Glutamatergic neuron (in vitro differentiated cells): ENCODE measurements around the gene TLE1. TPM values are rescaled to one million over a fixed set of nuclear protein-coding genes. Genes with fewer than 3 reads are reported as not detected.
A peak's percentile ranks its signal among the peaks of the same experiment; 100 is the strongest.

Experiments used
- DNase-seq: peaks from one replicate; pipeline ENCODE4 v3.0.0; 2022
- H3K27ac Mint-ChIP-seq: one replicate; pipeline ENCODE4 v1.8.0; 2020; ENCODE audit warnings: mild to moderate bottlenecking, mixed read lengths, inconsistent platforms; ENCODE audit not compliant: unreplicated experiment
- H3K27me3 Mint-ChIP-seq: one replicate; pipeline ENCODE4 v1.8.0; 2020; ENCODE audit warnings: mild to moderate bottlenecking, moderate library complexity, mixed read lengths, inconsistent platforms; ENCODE audit not compliant: unreplicated experiment
- H3K36me3 Mint-ChIP-seq: one replicate; pipeline ENCODE4 v1.8.0; 2020; ENCODE audit warnings: mild to moderate bottlenecking, mixed read lengths, inconsistent platforms; ENCODE audit not compliant: unreplicated experiment
- H3K4me1 Mint-ChIP-seq: one replicate; pipeline ENCODE4 v1.8.0; 2020; ENCODE audit warnings: mild to moderate bottlenecking, low read depth, mixed read lengths, inconsistent platforms; ENCODE audit not compliant: unreplicated experiment
- H3K4me3 Mint-ChIP-seq: one replicate; pipeline ENCODE4 v1.8.0; 2020; ENCODE audit warnings: mild to moderate bottlenecking, mixed read lengths, inconsistent platforms; ENCODE audit not compliant: unreplicated experiment
- H3K9me3 Mint-ChIP-seq: one replicate; pipeline ENCODE4 v1.8.0; 2020; ENCODE audit warnings: mild to moderate bottlenecking, moderate library complexity, mixed read lengths, inconsistent platforms; ENCODE audit not compliant: unreplicated experiment
- CTCF ChIP-seq: fragments of 200-600 bp; sonication (generic); IDR thresholded peaks from one replicate; pipeline ENCODE4 v1.5.0; 2021; ENCODE audit not compliant: partially characterized antibody, unreplicated experiment
- total RNA-seq: library from RNA; stranded (reverse); fragmentation: NEBNext Ultra II Directional; extraction: Animal tissue kit (Norgen Biotek cat#: 25700); gene quantifications from one replicate; pipeline ENCODE4 v1.2.1, GENCODE V29; 2021; ENCODE audit not compliant: unreplicated experiment

TLE1 gene
- total RNA-seq, 1 donor from 2014 or later = 345 TPM

DNA sequence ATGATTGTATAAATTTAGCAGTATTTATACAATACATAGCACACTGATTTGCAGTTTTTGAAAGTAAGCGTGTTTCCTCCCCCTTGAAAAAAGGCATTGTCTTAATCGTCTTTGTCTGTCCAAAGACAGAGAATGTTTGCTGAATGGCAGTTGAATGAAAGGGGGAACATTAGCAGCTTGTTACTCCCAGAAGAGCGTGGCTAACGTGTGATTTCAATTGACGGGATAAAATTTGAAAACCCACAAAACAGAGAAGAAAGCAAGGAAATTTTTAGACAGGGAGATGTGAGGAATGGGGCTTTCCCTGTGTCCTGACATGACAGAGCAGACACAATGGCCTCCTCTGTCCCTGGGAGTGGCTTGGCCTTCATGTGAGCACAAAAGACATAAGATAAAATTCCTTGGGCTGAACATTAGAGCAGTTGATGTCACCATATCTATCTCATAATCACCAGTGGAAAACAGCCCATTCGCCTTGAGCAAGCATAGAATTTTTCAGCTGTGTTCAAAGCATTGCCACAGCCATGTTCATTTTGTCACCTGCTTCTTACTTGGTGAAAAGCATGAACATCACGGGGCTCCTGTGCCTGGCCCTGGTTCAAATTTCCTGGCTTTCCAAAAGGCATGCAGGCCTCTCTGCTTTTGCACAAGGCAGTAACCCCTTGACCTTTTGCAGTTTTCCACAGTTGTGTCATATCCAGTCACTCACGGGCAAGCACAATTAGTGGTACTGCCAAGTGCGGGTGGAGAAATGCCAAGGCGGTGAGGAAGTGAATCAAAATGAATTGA lies 126.9 kb downstream of the TLE1 start:
- no peak for TF ChIP-seq CTCF
- Mint-ChIP-seq H3K9me3 (peaks cover 11% of the 10 kb centered on the region), H3K36me3 (no peaks in the 10 kb centered on the region), H3K4me1 (peaks cover 45% of the 10 kb centered on the region), H3K4me3 (no peak overlapping the region), H3K27me3 (peaks cover 9% of the 10 kb centered on the region), H3K27ac (no peak overlapping the region)
- DNase-seq = no peak

- Mint-ChIP-seq H3K9me3 (peaks cover 4% of the 10 kb centered on the region), H3K27me3 (peaks cover 6% of the 10 kb centered on the region), H3K4me3 (no peak overlapping the region), H3K4me1 (peaks cover 42% of the 10 kb centered on the region), H3K36me3 (no peaks in the 10 kb centered on the region), H3K27ac (peak overlapping the region; percentile 36)
- TF ChIP-seq CTCF = no peak
- DNase-seq = no peak
Observed at GRCh38 chr9:81560851-81561732, 128.3 kb downstream of the TLE1 start.

GRCh38 chr9:81559709-81560108 lies 129.6 kb downstream of the TLE1 start:
- TF ChIP-seq CTCF = no peak
- H3K4me1 Mint-ChIP-seq = peaks cover 38% of the 10 kb centered on the region
- no peak overlapping the region for H3K4me3 Mint-ChIP-seq
- H3K27me3 Mint-ChIP-seq = peaks cover 8% of the 10 kb centered on the region
- no peak overlapping the region for H3K27ac Mint-ChIP-seq
- DNase-seq = no peak
- H3K9me3 Mint-ChIP-seq = peaks cover 4% of the 10 kb centered on the region
- H3K36me3 Mint-ChIP-seq = no peaks in the 10 kb centered on the region

DNA sequence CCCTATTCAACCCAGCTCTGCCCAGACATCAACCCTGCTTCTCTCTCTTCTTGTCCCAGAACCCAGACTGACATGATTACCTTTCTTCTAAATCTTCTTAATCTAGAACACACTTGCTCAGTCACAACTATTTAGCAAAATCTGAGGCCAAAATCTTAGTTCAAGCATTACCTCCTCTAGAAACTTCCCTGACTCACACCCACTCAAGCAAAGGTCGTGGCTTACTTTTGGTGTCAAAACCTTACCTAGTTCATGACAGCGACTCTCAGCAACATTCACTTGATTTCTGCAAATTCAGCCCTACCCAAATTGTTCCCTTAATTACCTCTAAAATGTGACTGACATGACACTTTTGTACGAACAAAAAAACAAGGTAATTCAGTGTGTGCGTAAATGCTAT lies 130.2 kb downstream of the TLE1 start:
- Mint-ChIP-seq H3K36me3 (no peaks in the 10 kb centered on the region), H3K4me1 (peaks cover 38% of the 10 kb centered on the region)

More for the DNA sequence above, 130.2 kb downstream of the TLE1 start:
- H3K4me3 Mint-ChIP-seq = no peak overlapping the region
- TF ChIP-seq CTCF = no peak
- no peak for DNase-seq
- H3K27ac Mint-ChIP-seq = no peak overlapping the region
- peaks cover 8% of the 10 kb centered on the region for H3K27me3 Mint-ChIP-seq
- peaks cover 4% of the 10 kb centered on the region for H3K9me3 Mint-ChIP-seq
